22Rv1 (cell line): ENCODE results near the gene IGSF21.

Experiments
- ZFX ChIP-seq: fragments of 450-650 bp; IDR thresholded peaks from 2 replicates; pipeline ENCODE4 v1.6.1; 2017; ENCODE audit warnings: antibody characterized with exemption, borderline replicate concordance
- TF ChIP-seq, protein P1 (sequence below): fragments of 450-650 bp; IDR thresholded peaks from 2 replicates; pipeline ENCODE4 v1.5.1; 2017; ENCODE audit warnings: mild to moderate bottlenecking

DNA sequence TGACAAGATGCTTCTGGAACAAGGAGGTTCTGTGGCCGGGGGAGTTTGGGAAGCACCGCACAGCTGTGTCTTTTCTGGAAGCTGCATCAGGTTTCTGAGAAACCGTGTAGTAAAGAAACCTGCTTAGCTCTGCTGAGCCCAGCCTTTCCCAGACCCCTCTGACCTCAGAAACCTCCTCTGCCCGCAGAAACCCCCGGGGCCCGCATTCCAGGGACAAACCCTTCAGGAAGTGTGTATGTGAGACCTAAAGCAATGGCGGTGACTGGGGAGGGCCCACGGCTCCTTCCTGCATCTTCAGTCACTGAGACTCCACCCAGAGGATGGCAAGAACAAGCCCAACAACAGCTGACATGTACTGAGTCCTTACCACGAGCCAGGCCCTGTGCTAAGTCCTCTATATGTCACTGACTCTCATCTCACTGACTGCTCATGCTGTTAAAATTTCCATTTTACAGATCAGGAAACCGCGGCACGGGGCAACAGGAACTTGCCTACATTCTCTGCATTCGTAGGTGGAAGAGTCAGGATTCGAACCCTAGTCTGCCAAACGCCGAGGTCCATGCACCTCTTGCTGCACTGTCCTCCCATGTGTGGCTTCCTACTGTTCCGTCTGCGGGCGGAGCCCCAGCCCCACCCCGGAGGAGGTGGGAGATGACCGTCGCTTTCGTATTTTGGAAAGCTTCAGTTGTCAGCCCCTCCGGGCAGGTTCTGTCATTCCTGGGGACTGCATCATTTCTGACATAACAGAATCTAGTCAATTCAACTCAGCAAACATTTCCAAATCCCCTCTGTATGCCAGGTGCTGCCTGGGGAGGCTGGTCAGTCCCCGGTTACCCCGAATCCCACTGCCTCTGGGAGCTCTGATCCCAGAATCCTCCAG, 299.8 kb downstream of the IGSF21 start:
- TF ChIP-seq, protein P1, sequence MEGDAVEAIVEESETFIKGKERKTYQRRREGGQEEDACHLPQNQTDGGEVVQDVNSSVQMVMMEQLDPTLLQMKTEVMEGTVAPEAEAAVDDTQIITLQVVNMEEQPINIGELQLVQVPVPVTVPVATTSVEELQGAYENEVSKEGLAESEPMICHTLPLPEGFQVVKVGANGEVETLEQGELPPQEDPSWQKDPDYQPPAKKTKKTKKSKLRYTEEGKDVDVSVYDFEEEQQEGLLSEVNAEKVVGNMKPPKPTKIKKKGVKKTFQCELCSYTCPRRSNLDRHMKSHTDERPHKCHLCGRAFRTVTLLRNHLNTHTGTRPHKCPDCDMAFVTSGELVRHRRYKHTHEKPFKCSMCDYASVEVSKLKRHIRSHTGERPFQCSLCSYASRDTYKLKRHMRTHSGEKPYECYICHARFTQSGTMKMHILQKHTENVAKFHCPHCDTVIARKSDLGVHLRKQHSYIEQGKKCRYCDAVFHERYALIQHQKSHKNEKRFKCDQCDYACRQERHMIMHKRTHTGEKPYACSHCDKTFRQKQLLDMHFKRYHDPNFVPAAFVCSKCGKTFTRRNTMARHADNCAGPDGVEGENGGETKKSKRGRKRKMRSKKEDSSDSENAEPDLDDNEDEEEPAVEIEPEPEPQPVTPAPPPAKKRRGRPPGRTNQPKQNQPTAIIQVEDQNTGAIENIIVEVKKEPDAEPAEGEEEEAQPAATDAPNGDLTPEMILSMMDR, result no peak
- no peak for TF ChIP-seq ZFX
